Uterus (tissue), 2 donors: ENCODE measurements around the gene LMX1A.

Source experiments
- POLR2A ChIP-seq, 2 donors: fragments of 450-650 bp; IDR thresholded peaks; one replicate each; pipeline ENCODE4 v1.6.1; 2016; ENCODE audit warnings: antibody characterized with exemption in 2 of 2, mild to moderate bottlenecking in 1 of 2, moderate library complexity in 1 of 2
- TF ChIP-seq, protein P1 (sequence below), 4 experiments: fragments of 200-600 bp in 2 of 4; fragments of 450-650 bp in 2 of 4; sonication (generic) in 2 of 4; IDR thresholded peaks; one replicate each; pipeline ENCODE4 v1.5.1; 2016 to 2019; ENCODE audit warnings: antibody characterized with exemption in 4 of 4, mild to moderate bottlenecking in 2 of 4, moderate library complexity in 1 of 4

DNA sequence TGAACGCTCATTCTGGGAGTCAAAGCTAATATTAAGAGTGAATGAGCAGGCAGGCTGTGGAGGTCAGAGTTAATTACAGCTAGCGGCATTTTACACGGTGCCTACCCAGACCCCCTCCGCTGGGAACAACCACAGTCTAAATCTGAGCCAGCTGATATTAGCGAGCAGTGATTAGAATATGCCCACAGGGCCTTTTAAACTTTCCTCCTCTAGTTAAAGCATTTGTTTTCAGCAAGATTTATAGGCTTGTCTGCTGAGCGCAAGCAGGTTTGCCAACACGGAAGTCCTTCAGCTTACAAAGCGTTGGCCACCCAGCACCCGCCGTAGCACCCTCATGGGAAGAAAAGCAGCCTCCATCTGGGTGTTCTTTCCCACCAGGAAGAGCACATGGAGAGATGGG lies 72.1 kb downstream of the LMX1A start:
- TF ChIP-seq POLR2A (IDR thresholded peaks at IDR 0.05): no peak
- TF ChIP-seq, protein P1, sequence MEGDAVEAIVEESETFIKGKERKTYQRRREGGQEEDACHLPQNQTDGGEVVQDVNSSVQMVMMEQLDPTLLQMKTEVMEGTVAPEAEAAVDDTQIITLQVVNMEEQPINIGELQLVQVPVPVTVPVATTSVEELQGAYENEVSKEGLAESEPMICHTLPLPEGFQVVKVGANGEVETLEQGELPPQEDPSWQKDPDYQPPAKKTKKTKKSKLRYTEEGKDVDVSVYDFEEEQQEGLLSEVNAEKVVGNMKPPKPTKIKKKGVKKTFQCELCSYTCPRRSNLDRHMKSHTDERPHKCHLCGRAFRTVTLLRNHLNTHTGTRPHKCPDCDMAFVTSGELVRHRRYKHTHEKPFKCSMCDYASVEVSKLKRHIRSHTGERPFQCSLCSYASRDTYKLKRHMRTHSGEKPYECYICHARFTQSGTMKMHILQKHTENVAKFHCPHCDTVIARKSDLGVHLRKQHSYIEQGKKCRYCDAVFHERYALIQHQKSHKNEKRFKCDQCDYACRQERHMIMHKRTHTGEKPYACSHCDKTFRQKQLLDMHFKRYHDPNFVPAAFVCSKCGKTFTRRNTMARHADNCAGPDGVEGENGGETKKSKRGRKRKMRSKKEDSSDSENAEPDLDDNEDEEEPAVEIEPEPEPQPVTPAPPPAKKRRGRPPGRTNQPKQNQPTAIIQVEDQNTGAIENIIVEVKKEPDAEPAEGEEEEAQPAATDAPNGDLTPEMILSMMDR (IDR thresholded peaks at IDR 0.05): no peak
